ENCODE data around the gene CC2D2A. TPM values are rescaled to one million over a fixed set of nuclear protein-coding genes. Genes with fewer than 3 reads are reported as not detected.

CC2D2A gene
- total and polyA plus RNA-seq, 2 of the 13 experiments (the other 11 are each of a cell fraction or from before 2014, with no cell fraction given), result 4.2 to 7.2 TPM

- TF ChIP-seq, protein P1, sequence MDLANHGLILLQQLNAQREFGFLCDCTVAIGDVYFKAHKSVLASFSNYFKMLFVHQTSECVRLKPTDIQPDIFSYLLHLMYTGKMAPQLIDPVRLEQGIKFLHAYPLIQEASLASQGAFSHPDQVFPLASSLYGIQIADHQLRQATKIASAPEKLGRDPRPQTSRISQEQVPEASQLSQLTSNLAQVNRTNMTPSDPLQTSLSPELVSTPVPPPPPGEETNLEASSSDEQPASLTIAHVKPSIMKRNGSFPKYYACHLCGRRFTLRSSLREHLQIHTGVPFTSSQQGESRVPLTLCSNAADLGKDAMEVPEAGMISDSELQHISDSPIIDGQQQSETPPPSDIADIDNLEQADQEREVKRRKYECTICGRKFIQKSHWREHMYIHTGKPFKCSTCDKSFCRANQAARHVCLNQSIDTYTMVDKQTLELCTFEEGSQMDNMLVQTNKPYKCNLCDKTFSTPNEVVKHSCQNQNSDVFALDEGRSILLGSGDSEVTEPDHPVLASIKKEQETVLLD (CRISPR knock-in tag; IDR thresholded peaks at IDR 0.05; ENCODE audit: low read depth), result no peak
- TF ChIP-seq SIN3B (IDR thresholded peaks at IDR 0.05; ENCODE audit: low read length) (no peak), RFX5 (IDR thresholded peaks at IDR 0.05; ENCODE audit: low read depth, low read length) (no peak), MNT (IDR thresholded peaks at IDR 0.05) (no peak), ZNF225 (CRISPR knock-in tag; IDR thresholded peaks at IDR 0.05) (no peak; the same call in 1 of the 2 replicates), PRMT3 (CRISPR knock-in tag; IDR thresholded peaks at IDR 0.05; ENCODE audit: borderline replicate concordance, low read depth) (no peak), STAT5B (CRISPR knock-in tag; IDR thresholded peaks at IDR 0.05) (no peak), KLF12 (CRISPR knock-in tag; IDR thresholded peaks at IDR 0.05; ENCODE audit: borderline replicate concordance) (no peak), ZNF556 (CRISPR knock-in tag; IDR thresholded peaks at IDR 0.05; ENCODE audit: borderline replicate concordance) (no peak), THAP9 (CRISPR knock-in tag; IDR thresholded peaks at IDR 0.05; ENCODE audit: borderline replicate concordance) (peak; percentile 60; the same call in 1 of the 2 replicates), YEATS4 (CRISPR knock-in tag; IDR thresholded peaks at IDR 0.05; ENCODE audit: borderline replicate concordance) (peak; percentile 56), ZNF816 (CRISPR knock-in tag; IDR thresholded peaks at IDR 0.05; ENCODE audit: borderline replicate concordance) (no peak), CAMTA2 (CRISPR knock-in tag; IDR thresholded peaks at IDR 0.05; ENCODE audit: borderline replicate concordance) (no peak), ZNF367 (CRISPR knock-in tag; IDR thresholded peaks at IDR 0.05; ENCODE audit: borderline replicate concordance) (no peak), ZKSCAN8 (CRISPR knock-in tag; IDR thresholded peaks at IDR 0.05; ENCODE audit: borderline replicate concordance) (no peak), TMF1 (CRISPR knock-in tag; IDR thresholded peaks at IDR 0.05; ENCODE audit: low read depth) (no peak), NAIF1 (CRISPR knock-in tag; IDR thresholded peaks at IDR 0.05; ENCODE audit: borderline replicate concordance) (no peak), GLI4 (CRISPR knock-in tag; IDR thresholded peaks at IDR 0.05; ENCODE audit: borderline replicate concordance) (0 out of 2 replicates have a peak, but pooled peaks have one; percentile 81), CBFB (CRISPR knock-in tag; IDR thresholded peaks at IDR 0.05) (no peak), ARNT2 (CRISPR knock-in tag; IDR thresholded peaks at IDR 0.05; ENCODE audit: low read depth) (no peak), ZFP82 (CRISPR knock-in tag; IDR thresholded peaks at IDR 0.05; ENCODE audit: borderline replicate concordance) (no peak), ZNF605 (CRISPR knock-in tag; IDR thresholded peaks at IDR 0.05) (no peak; the same call in 1 of the 2 replicates), GABPB1 (CRISPR knock-in tag; IDR thresholded peaks at IDR 0.05) (peak; percentile 14; the same call in 1 of the 2 replicates)
Measured at GRCh38 chr4:15479089-15479912, 9.6 kb downstream of the CC2D2A start (continued).
